RWPE1 (cell line): ENCODE data around the gene ARHGDIB.

Experiments
- CTCF ChIA-PET: fragments of 350-600 bp; sonication (Branson Sonifier 250); formaldehyde crosslinking; extraction: SDS; loops from one replicate; lab custom pipeline; 2021; lab: Yijun Ruan, JAX
- POLR2A ChIA-PET: fragments of 400-600 bp; formaldehyde crosslinking; extraction: SDS; loops from one replicate; lab custom pipeline; 2020; ENCODE audit warnings: antibody characterized with exemption; ENCODE audit not compliant: low non-redundant PET; lab: Yijun Ruan, JAX
- DNase-seq: peaks from one replicate; pipeline ENCODE4 v3.0.0; 2012; ENCODE audit warnings: low spot score
- H3K27ac ChIP-seq: fragments of 450-650 bp; 2 replicates; pipeline ENCODE4 v1.5.1; 2017
- TF ChIP-seq, protein P1 (sequence below): fragments of 450-650 bp; conservative IDR thresholded peaks from 2 replicates; pipeline ENCODE4 v1.5.1; 2017; ENCODE audit warnings: low read depth, mild to moderate bottlenecking

The ARHGDIB gene

GRCh38 chr12:14968478-14968877 is 7.1 kb upstream of the ARHGDIB start:
- ChIA-PET CTCF (interaction anchor here (0.6 to 0.8 kb wide), 3 partner anchors 24 to 122 kb away, joined by 4 read pairs; no protein-coding TSS in a partner anchor), POLR2A (no interaction called here)
- H3K27ac ChIP-seq, result no peak overlapping the region
- TF ChIP-seq, protein P1, sequence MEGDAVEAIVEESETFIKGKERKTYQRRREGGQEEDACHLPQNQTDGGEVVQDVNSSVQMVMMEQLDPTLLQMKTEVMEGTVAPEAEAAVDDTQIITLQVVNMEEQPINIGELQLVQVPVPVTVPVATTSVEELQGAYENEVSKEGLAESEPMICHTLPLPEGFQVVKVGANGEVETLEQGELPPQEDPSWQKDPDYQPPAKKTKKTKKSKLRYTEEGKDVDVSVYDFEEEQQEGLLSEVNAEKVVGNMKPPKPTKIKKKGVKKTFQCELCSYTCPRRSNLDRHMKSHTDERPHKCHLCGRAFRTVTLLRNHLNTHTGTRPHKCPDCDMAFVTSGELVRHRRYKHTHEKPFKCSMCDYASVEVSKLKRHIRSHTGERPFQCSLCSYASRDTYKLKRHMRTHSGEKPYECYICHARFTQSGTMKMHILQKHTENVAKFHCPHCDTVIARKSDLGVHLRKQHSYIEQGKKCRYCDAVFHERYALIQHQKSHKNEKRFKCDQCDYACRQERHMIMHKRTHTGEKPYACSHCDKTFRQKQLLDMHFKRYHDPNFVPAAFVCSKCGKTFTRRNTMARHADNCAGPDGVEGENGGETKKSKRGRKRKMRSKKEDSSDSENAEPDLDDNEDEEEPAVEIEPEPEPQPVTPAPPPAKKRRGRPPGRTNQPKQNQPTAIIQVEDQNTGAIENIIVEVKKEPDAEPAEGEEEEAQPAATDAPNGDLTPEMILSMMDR, result no peak
- no peak for DNase-seq

DNA sequence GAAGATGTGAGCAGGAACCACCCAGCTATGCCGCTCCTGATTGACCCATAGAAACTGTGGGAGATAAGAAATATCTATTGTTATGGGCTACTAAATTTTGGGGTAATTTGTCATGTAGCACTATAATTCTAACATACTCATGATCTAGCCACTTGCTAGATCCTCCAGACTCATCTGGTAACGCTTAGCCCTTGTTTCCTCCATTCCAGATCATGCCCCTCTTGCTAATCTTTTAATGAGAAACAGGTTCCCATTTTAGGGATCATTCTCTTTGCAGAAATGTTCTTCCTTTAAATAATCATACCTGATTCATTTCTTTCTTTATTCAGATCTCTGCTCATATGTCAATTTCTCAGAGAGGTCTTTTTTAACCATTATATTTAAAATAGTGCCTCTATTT is 3.8 kb upstream of the ARHGDIB start:
- ChIA-PET POLR2A (no interaction called here), CTCF (no interaction called here)
- no peak for DNase-seq
- H3K27ac ChIP-seq, result no peak overlapping the region
- TF ChIP-seq, protein P1, result no peak

DNA sequence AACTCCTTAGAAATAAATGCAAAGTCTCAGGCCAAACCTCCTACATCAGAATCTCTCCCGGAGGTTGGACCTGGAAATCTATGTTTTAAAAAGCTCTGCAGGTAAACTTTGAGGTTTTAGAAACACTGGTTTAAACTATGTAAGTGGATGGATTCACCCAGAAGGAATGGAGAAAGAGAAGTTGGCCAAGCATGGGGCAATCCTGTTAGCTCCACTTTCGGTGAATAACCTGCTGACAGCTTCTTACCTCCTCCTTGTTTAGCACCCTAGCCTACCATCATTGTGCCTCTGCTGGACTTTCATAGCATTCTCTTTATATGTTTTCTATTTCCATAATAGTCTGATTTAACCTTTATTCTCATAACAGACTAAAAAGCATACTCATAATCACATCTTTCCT is 3.0 kb upstream of the ARHGDIB start:
- ChIA-PET POLR2A (no interaction called here), CTCF (no interaction called here)
- TF ChIP-seq, protein P1, result no peak
- DNase-seq, result no peak
- H3K27ac ChIP-seq, result no peak overlapping the region

GRCh38 chr12:14963520-14963919 is 2.1 kb upstream of the ARHGDIB start:
- TF ChIP-seq, protein P1, result no peak
- DNase-seq, result no peak
- no peak overlapping the region for H3K27ac ChIP-seq
- ChIA-PET CTCF (no interaction called here), POLR2A (no interaction called here)

GRCh38 chr12:14962797-14963196 is 1.4 kb upstream of the ARHGDIB start:
- POLR2A ChIA-PET, result no interaction called here
- no peak for DNase-seq

DNA sequence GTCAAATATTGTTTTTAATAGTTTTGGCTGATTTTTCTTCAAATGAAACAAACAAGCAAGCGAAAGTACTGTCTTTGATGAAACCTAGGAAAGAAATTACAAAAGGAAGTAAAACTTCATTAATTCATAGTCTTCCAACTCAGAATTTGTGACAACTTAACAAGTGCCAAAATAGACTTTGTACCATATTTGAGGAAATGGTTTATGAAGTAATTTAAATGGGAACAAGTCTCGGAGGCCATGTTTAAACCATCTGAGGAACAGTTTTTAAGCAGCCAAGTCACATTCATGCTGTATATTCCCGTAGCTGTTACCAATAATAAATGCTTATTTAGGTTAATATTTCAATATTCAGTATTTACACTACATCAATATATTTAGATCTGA is 745 bp upstream of the ARHGDIB start:
- ChIA-PET POLR2A (interaction anchor here (0.5 to 0.7 kb wide), 2 partner anchors 110 to 949 kb away, joined by 3 read pairs; no protein-coding TSS in a partner anchor), CTCF (interaction anchor here (0.6 kb wide), 1 partner anchor 1787 kb away, joined by 3 read pairs; no protein-coding TSS in a partner anchor)
- H3K27ac ChIP-seq, result no peak overlapping the region
- no peak for DNase-seq
- TF ChIP-seq, protein P1, result no peak

More at GRCh38 chr12:14962797-14963196, 1.4 kb upstream of the ARHGDIB start:
- TF ChIP-seq, protein P1, result no peak
- CTCF ChIA-PET, result no interaction called here
- H3K27ac ChIP-seq, result no peak overlapping the region
